Mucosa of descending colon (tissue), 3 donors: ENCODE measurements around the gene EXOC6B. TPM values are rescaled to one million over a fixed set of nuclear protein-coding genes. Genes with fewer than 3 reads are reported as not detected.

ENCODE experiments used
- ATAC-seq: fragments of 200-7000 bp; cut with Tn5 transposase; one replicate; pipeline ENCODE4 v1.9.1; 2020; ENCODE audit warnings: mild to moderate bottlenecking, moderate library complexity
- DNase-seq, 3 donors: peaks; one replicate each; pipeline ENCODE4 v3.0.0-alpha.2; 2020
- H3K36me3 ChIP-seq: fragments of 200-600 bp; one replicate; pipeline ENCODE4 v1.8.0; 2021; ENCODE audit warnings: low read depth, mild to moderate bottlenecking
- H3K4me1 ChIP-seq: fragments of 200-600 bp; one replicate; pipeline ENCODE4 v1.8.0; 2021; ENCODE audit warnings: low read depth, mild to moderate bottlenecking
- H3K4me3 ChIP-seq: fragments of 200-600 bp; one replicate; pipeline ENCODE4 v1.8.0; 2021; ENCODE audit warnings: mild to moderate bottlenecking
- H3K9me3 ChIP-seq: fragments of 200-600 bp; one replicate; pipeline ENCODE4 v1.8.0; 2021; ENCODE audit warnings: mild to moderate bottlenecking
- intact Hi-C, 2 donors: fragments of 100-400 bp; cut with DNase I in 1 of 2; cut with micrococcal nuclease in 1 of 2; formaldehyde crosslinking; loops; one replicate each; pipeline versions ENCODE4 v1.11.0 to v1.11.1; 2022; cut with DNase I, micrococcal nuclease
- total RNA-seq, 3 donors: library from RNA; stranded (reverse); fragmentation: NEBNext Ultra II Directional in 2 of 3; extraction: Animal tissue kit (Norgen Biotek cat#: 25700) in 2 of 3; gene quantifications; one replicate each; pipeline versions ENCODE4 v1.2.1 to v1.2.4, GENCODE V29; 2021 to 2023
- TF ChIP-seq, protein P1 (sequence below): fragments of 200-600 bp; IDR thresholded peaks from one replicate; pipeline ENCODE4 v1.8.0; 2022; ENCODE audit warnings: antibody characterized with exemption, mild to moderate bottlenecking
- donor health status: DM: no; HTN: no; CAD: no; lungs with moderate emphysema.
- donor health status: DM: no; HTN: no; CAD: no.
- donor health status: DM: no; HTN: yes; CAD: no.

Gene EXOC6B
- total RNA-seq, 3 donors from 2014 or later = 19.4 to 52.4 (median 28.8) TPM

DNA sequence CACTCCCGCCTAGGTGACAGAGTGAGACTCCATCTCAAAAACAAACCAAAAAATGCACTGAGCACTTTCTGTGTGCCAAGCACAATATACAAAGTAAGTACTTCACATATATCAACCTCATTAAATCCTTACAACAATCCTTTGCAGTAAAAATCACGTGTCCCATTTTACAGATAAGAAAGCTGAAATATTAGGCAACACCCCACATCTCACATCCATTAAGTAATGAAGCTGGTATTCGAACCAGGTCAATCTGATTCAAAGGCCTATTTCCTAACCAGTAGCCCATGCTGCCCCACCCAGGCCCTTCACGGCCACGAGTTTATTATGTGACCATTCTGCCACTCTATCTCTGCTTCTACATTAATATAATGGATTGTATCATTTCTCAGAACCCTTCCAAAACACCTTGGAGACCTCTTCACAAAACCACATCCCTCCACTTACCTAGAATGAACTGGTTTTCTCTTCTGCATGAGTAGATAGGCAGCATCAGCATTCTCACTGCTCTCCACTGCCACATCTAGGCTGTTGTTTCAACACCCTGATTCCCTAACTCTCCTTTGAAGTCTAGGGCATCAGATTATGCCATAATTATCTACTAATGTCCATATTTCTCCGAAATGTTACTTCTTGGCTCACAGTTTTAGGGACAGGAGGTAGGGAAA, 3.1 kb upstream of the EXOC6B start:
- Histone ChIP-seq H3K4me3 (no peak overlapping the region), H3K4me1 (peaks cover 4% of the 10 kb centered on the region), H3K36me3 (no peaks in the 10 kb centered on the region), H3K9me3 (no peaks in the 10 kb centered on the region)
- no peak for ATAC-seq
- TF ChIP-seq, protein P1, sequence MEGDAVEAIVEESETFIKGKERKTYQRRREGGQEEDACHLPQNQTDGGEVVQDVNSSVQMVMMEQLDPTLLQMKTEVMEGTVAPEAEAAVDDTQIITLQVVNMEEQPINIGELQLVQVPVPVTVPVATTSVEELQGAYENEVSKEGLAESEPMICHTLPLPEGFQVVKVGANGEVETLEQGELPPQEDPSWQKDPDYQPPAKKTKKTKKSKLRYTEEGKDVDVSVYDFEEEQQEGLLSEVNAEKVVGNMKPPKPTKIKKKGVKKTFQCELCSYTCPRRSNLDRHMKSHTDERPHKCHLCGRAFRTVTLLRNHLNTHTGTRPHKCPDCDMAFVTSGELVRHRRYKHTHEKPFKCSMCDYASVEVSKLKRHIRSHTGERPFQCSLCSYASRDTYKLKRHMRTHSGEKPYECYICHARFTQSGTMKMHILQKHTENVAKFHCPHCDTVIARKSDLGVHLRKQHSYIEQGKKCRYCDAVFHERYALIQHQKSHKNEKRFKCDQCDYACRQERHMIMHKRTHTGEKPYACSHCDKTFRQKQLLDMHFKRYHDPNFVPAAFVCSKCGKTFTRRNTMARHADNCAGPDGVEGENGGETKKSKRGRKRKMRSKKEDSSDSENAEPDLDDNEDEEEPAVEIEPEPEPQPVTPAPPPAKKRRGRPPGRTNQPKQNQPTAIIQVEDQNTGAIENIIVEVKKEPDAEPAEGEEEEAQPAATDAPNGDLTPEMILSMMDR = no peak
- no peak for DNase-seq
- intact Hi-C loops = no loop called here

DNA sequence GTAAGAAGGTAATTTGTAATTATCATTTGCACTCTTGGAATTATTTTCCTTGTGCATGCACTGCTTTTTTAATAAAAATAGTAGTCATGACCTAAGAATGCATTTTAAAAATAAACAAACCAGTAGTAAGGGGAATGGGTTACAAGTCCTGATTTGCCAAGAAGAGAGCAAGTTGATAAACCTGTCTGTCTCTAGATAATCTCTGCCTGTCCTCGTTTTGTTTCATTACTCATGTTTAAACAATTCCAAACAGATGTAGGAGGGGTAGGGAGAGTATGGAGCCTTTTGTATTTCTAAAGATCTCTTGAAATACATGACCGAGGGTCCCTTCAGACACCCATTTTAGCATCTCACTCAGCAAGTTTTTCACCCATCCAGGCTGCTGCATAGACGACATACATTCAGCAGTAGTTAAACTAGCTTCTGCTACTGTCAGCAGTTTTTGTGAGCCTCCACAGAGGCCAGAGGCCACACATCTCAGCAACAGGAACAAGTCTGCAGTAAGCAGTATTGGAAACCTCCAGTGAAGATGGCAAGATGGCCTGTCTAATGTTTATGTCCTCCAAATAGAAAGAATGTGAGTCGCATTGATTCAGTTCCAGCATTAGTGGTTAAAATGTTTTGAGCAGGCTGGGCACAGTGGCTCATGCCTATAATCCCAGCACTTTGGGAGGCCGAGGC, 2.3 kb upstream of the EXOC6B start:
- no peak for ATAC-seq
- H3K9me3 ChIP-seq = no peaks in the 10 kb centered on the region
- no peaks in the 10 kb centered on the region for H3K36me3 ChIP-seq
- peaks cover 4% of the 10 kb centered on the region for H3K4me1 ChIP-seq
- TF ChIP-seq, protein P1 = no peak
- DNase-seq = no peak
- intact Hi-C loops = no loop called here
- H3K4me3 ChIP-seq = no peak overlapping the region

DNA sequence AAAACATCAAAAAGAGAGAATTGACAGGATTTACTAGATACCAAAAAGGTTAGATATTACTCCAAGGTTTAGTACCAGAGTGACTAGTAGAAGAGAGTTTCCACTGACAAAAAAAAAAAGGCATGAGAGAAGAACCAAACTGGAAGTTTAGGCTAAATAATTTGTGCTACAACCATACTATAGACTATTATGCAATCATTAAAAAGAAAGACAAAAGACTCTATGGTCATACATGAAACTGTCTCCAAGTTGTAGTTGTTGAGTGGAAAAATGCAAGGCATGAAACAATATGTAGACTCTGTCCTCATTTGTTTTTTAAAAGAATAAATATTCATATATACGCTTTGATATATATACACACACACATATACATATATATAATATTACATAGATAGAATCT, 1.7 kb upstream of the EXOC6B start:
- no peaks in the 10 kb centered on the region for H3K36me3 ChIP-seq
- TF ChIP-seq, protein P1 = no peak
- no peak for DNase-seq
- no peak overlapping the region for H3K4me3 ChIP-seq
- intact Hi-C loops = no loop called here
- H3K9me3 ChIP-seq = no peaks in the 10 kb centered on the region
- peaks cover 4% of the 10 kb centered on the region for H3K4me1 ChIP-seq
- no peak for ATAC-seq

DNA sequence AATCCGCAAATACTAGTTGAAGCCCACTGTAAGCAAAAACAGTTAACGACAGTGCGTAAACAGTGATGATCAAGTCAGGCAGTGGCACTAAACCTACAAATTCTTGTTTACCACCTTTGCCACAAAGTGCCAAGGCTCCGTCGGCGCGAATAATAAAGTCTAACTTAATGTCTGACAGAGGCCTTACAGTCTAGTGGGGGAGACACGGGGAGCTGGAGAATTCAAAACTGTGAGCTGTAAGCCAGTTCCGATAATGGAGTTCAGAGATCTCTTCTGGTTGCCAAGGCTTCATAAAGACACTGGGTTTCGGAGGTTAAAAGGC, 284 bp upstream of the EXOC6B start:
- intact Hi-C loops = no loop called here
- H3K9me3 ChIP-seq = no peaks in the 10 kb centered on the region
- H3K4me3 ChIP-seq = peak overlapping the region; percentile 80
- TF ChIP-seq, protein P1 = no peak
- no peaks in the 10 kb centered on the region for H3K36me3 ChIP-seq
- H3K4me1 ChIP-seq = peaks cover 4% of the 10 kb centered on the region
- ATAC-seq (no peak), DNase-seq (no peak)

DNA sequence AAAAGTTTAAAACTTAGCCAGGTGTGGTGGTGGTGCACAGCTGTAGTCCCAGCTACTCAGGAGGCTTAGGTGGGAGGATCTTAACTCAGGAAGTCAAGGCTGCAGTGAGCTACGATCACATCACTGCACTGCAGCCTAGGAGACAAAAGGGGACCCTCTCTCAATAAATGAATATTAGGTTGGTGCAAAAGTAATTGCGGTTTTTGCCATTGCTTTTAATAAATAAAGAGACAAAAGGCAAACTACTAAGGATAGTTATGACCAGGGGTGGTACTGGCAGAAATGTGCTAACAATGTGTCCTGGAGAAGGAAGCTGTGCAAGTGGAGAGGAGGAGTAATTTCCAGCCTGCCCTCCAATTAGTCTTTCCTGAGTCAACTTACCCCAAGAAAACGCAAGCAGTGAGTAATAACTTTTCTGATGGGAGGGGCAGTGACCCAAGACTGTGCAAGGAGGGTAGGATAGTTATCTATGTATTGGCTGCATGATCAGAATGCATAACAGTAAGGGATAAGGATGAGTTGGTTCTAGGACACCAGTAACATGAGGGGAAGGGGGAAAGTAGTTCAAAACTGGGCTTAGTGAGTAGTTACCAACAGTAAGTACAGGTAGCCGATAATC, 1.5 kb downstream of the EXOC6B start:
- no peaks in the 10 kb centered on the region for H3K9me3 ChIP-seq
- H3K4me3 ChIP-seq = no peak overlapping the region
- H3K4me1 ChIP-seq = peaks cover 4% of the 10 kb centered on the region
- DNase-seq (no peak), ATAC-seq (no peak)
- intact Hi-C loops = no loop called here
- no peaks in the 10 kb centered on the region for H3K36me3 ChIP-seq
- TF ChIP-seq, protein P1 = no peak
